HG02610 (cell line): ENCODE results near the gene C9orf85.

Source experiments
- ATAC-seq: cut with Tn5 transposase; IDR thresholded peaks from one replicate; pipeline ENCODE4 v1.9.1; 2021; ENCODE audit warnings: mild to moderate bottlenecking, moderate library complexity; ENCODE audit not compliant: unreplicated experiment

The C9orf85 gene

DNA sequence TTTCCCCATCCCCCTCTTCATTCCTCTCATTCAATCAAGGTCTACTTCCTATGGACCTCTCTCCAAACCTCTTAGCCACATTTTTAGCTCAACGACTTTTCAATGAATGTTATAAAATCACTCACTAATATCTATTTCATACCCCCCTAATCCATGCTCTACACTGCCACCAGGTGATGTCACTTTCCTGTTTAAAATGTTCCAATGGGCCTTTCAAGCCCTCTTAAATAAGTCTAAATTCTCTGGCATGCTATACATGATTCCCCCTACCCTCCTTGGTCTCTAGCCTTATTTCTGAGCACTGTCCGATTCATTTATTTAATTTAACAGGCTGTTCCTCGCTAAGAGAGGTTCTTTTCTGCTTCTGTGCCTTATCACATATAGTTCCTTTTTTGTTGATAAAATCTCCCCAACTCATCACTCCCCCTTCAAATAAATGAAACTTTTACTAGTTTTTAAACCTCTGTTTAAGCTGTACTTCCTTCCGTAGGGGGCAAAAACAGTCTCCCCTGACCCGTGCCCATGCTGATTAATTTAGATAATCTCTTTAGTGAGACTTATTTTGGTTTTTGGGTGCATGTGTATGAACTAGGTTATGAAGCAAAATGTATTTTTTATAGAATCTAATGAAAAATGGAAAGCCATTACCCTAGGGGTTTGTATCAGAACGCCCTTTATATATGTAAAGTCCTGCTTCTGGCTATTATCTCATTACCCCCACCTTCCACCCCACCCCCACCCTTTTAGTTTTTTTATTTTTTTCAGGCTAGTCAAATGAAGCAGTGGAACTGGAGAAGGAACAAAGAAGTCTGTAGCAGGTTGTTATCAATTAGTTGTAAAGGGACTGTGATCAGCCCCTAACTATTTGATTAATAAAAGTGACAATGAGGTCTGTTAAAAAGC, 9.5 kb upstream of the C9orf85 start:
- no peak for ATAC-seq

- no peak for ATAC-seq
These were observed 7.4 kb upstream of the C9orf85 start for GRCh38 chr9:71904076-71904475.

DNA sequence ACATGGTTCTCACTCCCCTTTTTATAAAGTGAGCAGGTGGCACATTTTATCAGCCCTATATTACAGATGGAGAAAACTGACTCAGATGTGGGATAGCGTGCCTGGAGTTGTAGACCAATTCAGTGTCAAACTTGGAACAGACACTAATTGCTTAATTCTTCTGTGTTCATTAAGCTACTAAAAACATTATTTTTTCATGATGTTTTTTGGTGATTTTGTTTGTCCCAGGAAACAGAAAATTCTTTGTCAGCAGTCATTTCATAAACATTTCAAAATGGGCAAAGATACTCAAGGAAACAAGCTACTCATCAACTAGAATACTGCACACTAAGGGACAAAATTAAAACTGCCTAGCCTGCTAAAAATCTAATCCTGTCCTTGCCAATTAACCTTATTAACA, 2.6 kb upstream of the C9orf85 start:
- ATAC-seq: no peak

- ATAC-seq: peak; percentile 6
These were observed 1.4 kb upstream of the C9orf85 start for GRCh38 chr9:71909887-71910649.

GRCh38 chr9:71910650-71911060, 784 bp upstream of the C9orf85 start:
- ATAC-seq: peak; percentile 8

DNA sequence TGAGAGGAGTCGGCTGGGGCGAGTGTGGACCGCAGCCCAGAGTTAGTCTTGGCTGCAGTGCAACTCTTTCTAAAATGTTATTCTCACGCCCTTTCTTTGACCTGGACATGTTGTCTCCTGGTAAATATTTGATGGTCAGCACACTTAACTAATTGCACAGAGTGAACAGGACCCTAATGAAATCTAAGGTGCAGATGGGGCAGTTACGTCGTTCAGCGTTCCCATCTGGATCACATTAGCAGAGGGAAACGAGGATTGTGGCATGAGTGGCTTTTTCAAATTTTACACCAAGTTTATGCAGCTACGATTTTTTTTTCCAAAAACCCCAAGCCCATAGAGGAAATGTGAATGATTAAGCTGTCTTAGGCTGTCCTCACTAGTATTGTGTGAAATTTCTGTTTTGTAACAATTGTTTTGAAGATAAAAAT, 483 bp downstream of the C9orf85 start:
- ATAC-seq: no peak

GRCh38 chr9:71915495-71915894, 4.1 kb downstream of the C9orf85 start:
- ATAC-seq: no peak

- peak; percentile 89 for ATAC-seq
These were observed 5.5 kb downstream of the C9orf85 start for GRCh38 chr9:71916834-71917534.

DNA sequence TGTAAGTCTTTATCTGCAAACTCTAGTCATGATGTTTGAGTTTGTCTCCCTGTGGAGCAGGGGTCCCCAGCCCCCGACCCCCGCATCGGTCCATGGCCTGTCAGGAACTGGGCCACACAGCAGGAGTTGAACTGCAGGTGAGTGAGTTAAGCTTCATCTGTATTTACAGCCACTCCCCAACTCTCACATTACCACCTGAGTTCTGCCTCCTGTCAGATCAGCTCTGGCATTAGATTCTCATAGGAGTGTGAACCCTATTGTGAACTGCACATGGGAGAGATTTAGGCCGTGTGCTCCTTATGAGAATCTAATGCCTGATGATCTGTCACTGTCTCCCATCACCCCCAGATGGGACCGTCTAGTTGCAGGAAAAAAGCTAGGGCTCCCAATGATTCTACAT, 7.0 kb downstream of the C9orf85 start:
- no peak for ATAC-seq

- ATAC-seq: no peak
These were observed 9.2 kb downstream of the C9orf85 start for GRCh38 chr9:71920456-71921189.

DNA sequence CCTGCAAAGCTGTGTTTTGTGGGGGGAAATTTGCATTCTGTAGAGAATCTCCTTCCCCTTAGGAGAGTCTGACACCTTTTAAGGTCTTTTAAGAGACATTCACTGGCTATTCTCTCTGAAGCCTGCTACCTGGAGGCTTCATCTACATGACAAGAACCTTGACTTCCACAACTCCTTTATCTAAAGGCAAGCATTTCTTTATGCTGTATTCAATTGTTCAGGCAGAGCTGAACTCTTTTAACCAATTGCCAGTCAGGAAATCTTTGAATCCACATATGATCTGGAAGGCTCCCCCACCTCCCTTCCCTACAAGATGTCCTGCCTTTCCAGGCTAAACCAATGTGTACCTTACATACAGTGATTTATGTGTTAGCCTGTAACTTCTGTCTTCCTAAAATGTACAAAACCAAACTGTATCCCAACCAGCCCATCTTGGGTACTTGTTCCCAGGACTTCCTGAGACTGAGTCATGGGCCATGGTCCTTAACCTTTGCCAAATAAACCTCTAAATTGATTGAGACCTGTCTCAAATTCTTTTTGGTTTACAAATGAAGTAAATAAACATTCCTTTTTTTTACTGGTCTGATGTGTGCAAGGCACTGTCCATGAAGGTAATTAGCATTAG, 9.9 kb downstream of the C9orf85 start:
- ATAC-seq: no peak

DNA sequence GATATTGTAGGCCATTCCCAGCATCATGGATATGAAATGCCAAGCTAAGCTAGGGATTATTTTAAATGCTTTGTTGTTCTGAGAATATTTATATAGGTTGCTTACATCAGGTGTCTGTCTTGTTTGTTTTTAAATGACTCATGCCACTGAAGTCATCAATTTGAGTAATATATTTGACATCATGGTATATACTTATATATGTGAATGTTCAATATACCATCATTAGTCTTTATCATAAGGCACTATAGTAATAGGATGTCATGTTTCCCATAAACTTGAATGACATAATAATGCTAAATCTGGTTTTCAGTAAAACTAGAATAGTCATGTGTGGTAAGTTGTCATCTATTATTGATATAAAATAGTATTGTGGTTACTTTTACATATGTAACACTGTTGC, 13.1 kb downstream of the C9orf85 start:
- no peak for ATAC-seq

GRCh38 chr9:71925834-71926233, 14.4 kb downstream of the C9orf85 start:
- ATAC-seq: no peak

DNA sequence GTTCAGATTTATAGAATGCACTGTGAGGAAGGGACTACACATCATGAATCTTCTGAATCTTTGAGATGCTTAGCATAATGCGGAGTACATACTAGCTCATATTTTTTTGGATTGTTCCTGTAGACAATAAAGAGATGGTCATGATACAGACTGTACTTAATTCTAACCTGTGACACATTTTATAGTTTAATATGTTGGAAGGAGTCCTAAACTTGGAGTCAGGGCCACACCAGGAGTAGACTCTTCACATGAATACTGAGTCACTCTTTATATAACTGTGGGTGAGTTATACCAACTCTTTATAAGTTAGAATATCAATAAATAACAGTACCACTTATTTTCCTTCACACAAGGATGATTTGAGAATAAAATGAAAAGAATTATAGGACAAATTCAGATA, 16.9 kb downstream of the C9orf85 start:
- no peak for ATAC-seq

DNA sequence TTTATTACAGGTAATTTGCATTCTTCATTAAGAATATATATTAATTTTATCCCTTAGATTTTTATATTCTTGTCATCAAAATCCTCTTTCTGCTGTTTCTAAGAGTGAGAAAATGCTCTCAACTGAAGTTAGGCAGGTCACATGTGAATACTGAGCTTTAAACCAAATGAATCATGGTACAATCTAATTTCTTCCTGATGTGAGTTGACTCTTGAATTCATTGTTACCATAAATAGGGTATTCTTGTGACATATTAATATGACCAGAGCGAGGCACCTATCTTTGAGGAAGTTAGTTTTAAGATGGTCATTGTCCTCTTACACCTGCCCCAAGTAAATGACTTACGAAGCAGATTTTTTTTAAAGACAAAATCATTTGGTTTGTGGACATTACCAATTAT, 17.4 kb downstream of the C9orf85 start:
- no peak for ATAC-seq

- no peak for ATAC-seq
These were observed 17.8 kb downstream of the C9orf85 start for GRCh38 chr9:71929223-71929622.

DNA sequence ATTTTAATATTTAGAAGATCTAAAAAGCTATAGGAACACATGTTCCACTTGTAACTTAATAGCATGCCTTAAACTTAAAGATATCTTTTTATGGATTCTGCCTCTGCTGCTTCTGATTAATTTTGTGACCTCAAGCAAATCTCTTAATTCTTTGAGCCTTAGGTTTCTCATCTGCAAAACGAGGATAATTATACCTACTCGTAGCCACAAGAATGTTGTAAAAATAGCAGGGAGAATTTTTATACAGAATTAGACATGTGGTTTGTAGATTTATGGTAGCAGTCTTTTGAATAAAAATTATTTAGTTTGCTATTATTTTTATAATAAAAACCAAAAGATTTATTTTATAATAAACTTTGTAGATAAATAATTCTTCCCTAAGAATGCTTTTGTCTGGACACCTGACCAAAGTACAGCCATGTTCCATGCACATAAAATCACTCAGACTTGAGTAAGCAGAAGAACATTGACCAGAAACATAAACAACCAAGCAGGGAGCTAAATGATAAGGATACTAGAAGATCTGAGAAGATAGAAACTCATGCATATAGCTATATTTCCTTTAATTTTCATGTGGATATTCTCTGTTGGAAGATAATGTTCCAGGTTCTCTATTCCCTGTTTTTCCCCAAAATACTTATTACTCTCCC, 18.5 kb downstream of the C9orf85 start:
- no peak for ATAC-seq

DNA sequence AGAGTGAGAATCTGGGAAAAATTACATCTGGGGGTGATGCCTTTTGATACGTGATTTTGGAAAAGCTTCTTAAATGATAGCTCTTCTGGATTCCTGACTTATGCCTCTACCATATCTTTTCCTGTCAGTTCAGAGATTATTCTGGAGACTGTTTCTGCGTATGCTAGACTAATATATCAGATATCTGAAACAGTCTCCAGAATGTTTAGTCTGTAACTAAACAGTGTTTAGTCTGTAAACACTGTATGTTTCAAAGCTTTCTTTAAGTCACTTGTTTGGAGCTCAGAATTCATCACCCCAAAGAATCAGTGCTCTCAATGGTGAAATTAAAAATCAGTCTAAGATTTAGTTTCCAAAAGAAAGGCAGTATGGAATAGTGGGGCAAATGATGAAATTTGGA, 19.7 kb downstream of the C9orf85 start:
- no peak for ATAC-seq

GRCh38 chr9:71936066-71936465, 24.6 kb downstream of the C9orf85 start:
- no peak for ATAC-seq
